Glutamatergic neuron (in vitro differentiated cells): ENCODE measurements around the gene RAET1E. TPM values are rescaled to one million over a fixed set of nuclear protein-coding genes. Genes with fewer than 3 reads are reported as not detected.
"Not testable (repeated sequence)": the region's sequence is repeated elsewhere in the genome, so short reads cannot be mapped to it uniquely, and the experiment has no call there.

Experiments used
- DNase-seq: peaks from one replicate; pipeline ENCODE4 v3.0.0; 2022
- H3K27ac Mint-ChIP-seq: one replicate; pipeline ENCODE4 v1.8.0; 2020; ENCODE audit warnings: mild to moderate bottlenecking, mixed read lengths, inconsistent platforms; ENCODE audit not compliant: unreplicated experiment
- H3K27me3 Mint-ChIP-seq: one replicate; pipeline ENCODE4 v1.8.0; 2020; ENCODE audit warnings: mild to moderate bottlenecking, moderate library complexity, mixed read lengths, inconsistent platforms; ENCODE audit not compliant: unreplicated experiment
- H3K36me3 Mint-ChIP-seq: one replicate; pipeline ENCODE4 v1.8.0; 2020; ENCODE audit warnings: mild to moderate bottlenecking, mixed read lengths, inconsistent platforms; ENCODE audit not compliant: unreplicated experiment
- H3K4me1 Mint-ChIP-seq: one replicate; pipeline ENCODE4 v1.8.0; 2020; ENCODE audit warnings: mild to moderate bottlenecking, low read depth, mixed read lengths, inconsistent platforms; ENCODE audit not compliant: unreplicated experiment
- H3K4me3 Mint-ChIP-seq: one replicate; pipeline ENCODE4 v1.8.0; 2020; ENCODE audit warnings: mild to moderate bottlenecking, mixed read lengths, inconsistent platforms; ENCODE audit not compliant: unreplicated experiment
- H3K9me3 Mint-ChIP-seq: one replicate; pipeline ENCODE4 v1.8.0; 2020; ENCODE audit warnings: mild to moderate bottlenecking, moderate library complexity, mixed read lengths, inconsistent platforms; ENCODE audit not compliant: unreplicated experiment
- CTCF ChIP-seq: fragments of 200-600 bp; sonication (generic); IDR thresholded peaks from one replicate; pipeline ENCODE4 v1.5.0; 2021; ENCODE audit not compliant: partially characterized antibody, unreplicated experiment
- total RNA-seq: library from RNA; stranded (reverse); fragmentation: NEBNext Ultra II Directional; extraction: Animal tissue kit (Norgen Biotek cat#: 25700); gene quantifications from one replicate; pipeline ENCODE4 v1.2.1, GENCODE V29; 2021; ENCODE audit not compliant: unreplicated experiment

Gene RAET1E
- total RNA-seq, 1 donor from 2014 or later, result not detected

- H3K4me3 Mint-ChIP-seq, result no peak overlapping the region
These were observed 1.1 kb upstream of the RAET1E start for GRCh38 chr6:149898966-149899365.

GRCh38 chr6:149897015-149897697 is 757 bp downstream of the RAET1E start:
- no peaks in the 10 kb centered on the region for H3K4me1 Mint-ChIP-seq
- no peaks in the 10 kb centered on the region for H3K36me3 Mint-ChIP-seq
- H3K27me3 Mint-ChIP-seq, result peaks cover 2% of the 10 kb centered on the region
- no peak for DNase-seq
- TF ChIP-seq CTCF, result no peak
- no peak overlapping the region for H3K4me3 Mint-ChIP-seq
- no peak overlapping the region for H3K27ac Mint-ChIP-seq
- peaks cover 5% of the 10 kb centered on the region for H3K9me3 Mint-ChIP-seq

More at GRCh38 chr6:149898966-149899365, 1.1 kb upstream of the RAET1E start:
- no peak for TF ChIP-seq CTCF
- H3K36me3 Mint-ChIP-seq, result no peaks in the 10 kb centered on the region
- no peak overlapping the region for H3K27ac Mint-ChIP-seq
- no peak for DNase-seq
- peaks cover 5% of the 10 kb centered on the region for H3K9me3 Mint-ChIP-seq
- no peaks in the 10 kb centered on the region for H3K4me1 Mint-ChIP-seq
- H3K27me3 Mint-ChIP-seq, result peaks cover 2% of the 10 kb centered on the region

GRCh38 chr6:149896491-149896890 is 1.4 kb downstream of the RAET1E start:
- DNase-seq, result no peak
- no peak overlapping the region for H3K4me3 Mint-ChIP-seq
- TF ChIP-seq CTCF, result no peak
- H3K27ac Mint-ChIP-seq, result no peak overlapping the region
- H3K9me3 Mint-ChIP-seq, result peaks cover 7% of the 10 kb centered on the region
- H3K36me3 Mint-ChIP-seq, result no peaks in the 10 kb centered on the region
- peaks cover 2% of the 10 kb centered on the region for H3K27me3 Mint-ChIP-seq
- no peaks in the 10 kb centered on the region for H3K4me1 Mint-ChIP-seq

- H3K27ac Mint-ChIP-seq, result no peak overlapping the region
- DNase-seq, result no peak
- no peaks in the 10 kb centered on the region for H3K36me3 Mint-ChIP-seq
- peaks cover 7% of the 10 kb centered on the region for H3K9me3 Mint-ChIP-seq
- no peaks in the 10 kb centered on the region for H3K4me1 Mint-ChIP-seq
- H3K27me3 Mint-ChIP-seq, result peaks cover 5% of the 10 kb centered on the region
- H3K4me3 Mint-ChIP-seq, result no peak overlapping the region
- TF ChIP-seq CTCF, result no peak
These were observed 2.1 kb downstream of the RAET1E start for GRCh38 chr6:149895833-149896271.

GRCh38 chr6:149895048-149895590 is 2.8 kb downstream of the RAET1E start:
- Mint-ChIP-seq H3K4me3 (no peak overlapping the region), H3K9me3 (peaks cover 7% of the 10 kb centered on the region), H3K4me1 (no peaks in the 10 kb centered on the region), H3K36me3 (no peaks in the 10 kb centered on the region), H3K27me3 (peaks cover 5% of the 10 kb centered on the region), H3K27ac (no peak overlapping the region)
- no peak for DNase-seq
- TF ChIP-seq CTCF, result no peak

GRCh38 chr6:149891864-149892263 is 6.0 kb downstream of the RAET1E start:
- not testable (repeated sequence) for DNase-seq
- H3K27me3 Mint-ChIP-seq, result peaks cover 11% of the 10 kb centered on the region

More at GRCh38 chr6:149891864-149892263, 6.0 kb downstream of the RAET1E start:
- H3K27ac Mint-ChIP-seq, H3K4me3 Mint-ChIP-seq, H3K9me3 Mint-ChIP-seq, H3K4me1 Mint-ChIP-seq, H3K36me3 Mint-ChIP-seq: not testable (repeated sequence)
